ENCODE measurements around the gene RNU1-2. TPM values are rescaled to one million over a fixed set of nuclear protein-coding genes. Genes with fewer than 3 reads are reported as not detected.
"Not testable (repeated sequence)": the region's sequence is repeated elsewhere in the genome, so short reads cannot be mapped to it uniquely, and the experiment has no call there.

The RNU1-2 gene
- total RNA-seq, 1 donor from 2014 or later, result 2,156 TPM

DNA sequence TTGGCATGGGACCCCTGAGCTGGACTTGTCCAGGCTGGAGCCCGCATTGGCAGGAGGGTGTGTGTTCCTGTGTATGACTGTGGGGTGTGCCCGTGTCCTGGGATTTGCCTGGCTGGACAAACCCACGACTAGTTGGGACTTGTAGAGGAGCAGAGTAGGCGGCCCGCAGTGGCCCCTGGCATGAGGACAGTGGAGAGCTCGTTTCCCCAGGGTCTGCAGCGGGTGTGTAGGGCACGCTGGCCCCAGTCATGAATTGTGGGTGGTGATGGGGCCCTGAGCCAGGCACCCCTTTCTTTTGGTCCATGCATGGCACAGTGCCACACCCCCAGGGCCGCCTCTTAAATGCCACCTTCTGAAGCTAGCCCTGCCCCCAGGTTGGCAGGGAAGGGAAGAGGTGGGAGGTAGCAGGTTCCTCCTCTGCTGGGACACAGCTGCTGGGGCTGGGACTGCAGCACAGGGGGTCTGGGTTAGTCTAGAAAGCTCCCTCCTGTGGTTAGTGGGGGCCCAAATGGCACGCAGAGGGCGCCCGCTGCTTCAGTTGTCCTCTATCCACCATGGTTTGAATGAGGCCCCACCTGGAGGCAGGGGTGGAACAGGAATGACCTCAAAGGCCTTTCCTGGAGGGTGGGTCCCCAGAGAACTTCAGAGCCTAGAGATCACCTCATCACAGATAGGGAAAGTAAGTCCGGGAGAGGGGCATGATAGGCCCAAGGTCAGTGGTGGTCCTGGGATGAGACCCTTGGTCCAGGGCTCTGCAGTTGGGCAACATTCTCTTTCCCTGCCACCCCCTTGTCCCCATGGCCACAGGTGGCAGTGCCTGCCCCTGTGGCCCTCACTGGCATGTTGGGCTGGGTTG, 30.1 kb downstream of the RNU1-2 start:
- intact Hi-C loops (cut with micrococcal nuclease), result no loop called here

DNA sequence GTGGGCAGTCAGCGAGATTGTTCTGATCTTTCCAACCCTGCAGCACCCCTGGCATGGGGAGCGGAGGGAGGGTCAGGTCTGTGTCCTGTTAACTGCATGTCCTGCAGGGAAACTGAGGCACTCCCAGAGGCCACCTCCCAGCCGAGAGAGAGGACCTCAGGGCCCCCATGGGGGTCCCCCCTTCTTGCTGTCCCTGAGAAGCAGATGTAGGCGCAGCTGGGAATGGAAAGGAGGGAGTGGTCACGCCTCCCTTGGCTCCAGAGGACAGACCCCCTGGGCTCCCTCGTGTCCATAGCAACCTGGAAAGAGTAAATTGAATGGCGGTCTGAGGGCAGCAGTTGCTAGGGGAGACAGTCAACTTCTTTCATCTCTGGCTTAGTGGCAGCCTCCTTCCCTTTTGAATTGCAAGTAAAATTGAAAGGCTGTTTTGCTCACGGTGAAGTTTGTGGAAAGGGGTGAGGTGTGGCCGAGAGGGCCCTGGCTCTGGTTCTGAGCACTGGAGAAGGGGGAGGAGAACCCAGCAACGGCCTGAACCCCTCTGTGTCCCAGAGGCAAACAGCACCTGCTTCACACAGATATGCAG, 30.8 kb downstream of the RNU1-2 start:
- intact Hi-C loops (cut with micrococcal nuclease), result no loop called here

DNA sequence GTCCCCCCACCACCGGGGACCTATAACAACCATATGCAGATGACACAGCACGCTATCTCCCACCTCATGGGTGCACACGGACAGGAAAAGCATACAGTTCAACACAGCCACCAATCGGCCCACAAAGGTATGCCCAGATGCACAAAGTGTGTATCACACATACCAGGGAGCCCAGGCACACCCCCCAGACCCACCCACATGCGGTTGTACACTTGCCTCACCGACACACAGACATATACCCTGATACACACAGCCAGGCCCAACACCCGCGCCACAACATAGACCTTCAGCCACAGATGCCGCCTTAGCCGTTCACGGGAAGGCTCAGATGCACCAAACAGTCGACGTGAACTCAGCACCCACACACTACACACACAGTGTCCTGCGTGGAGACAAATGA, 31.5 kb downstream of the RNU1-2 start:
- intact Hi-C loops (cut with micrococcal nuclease), result no loop called here

DNA sequence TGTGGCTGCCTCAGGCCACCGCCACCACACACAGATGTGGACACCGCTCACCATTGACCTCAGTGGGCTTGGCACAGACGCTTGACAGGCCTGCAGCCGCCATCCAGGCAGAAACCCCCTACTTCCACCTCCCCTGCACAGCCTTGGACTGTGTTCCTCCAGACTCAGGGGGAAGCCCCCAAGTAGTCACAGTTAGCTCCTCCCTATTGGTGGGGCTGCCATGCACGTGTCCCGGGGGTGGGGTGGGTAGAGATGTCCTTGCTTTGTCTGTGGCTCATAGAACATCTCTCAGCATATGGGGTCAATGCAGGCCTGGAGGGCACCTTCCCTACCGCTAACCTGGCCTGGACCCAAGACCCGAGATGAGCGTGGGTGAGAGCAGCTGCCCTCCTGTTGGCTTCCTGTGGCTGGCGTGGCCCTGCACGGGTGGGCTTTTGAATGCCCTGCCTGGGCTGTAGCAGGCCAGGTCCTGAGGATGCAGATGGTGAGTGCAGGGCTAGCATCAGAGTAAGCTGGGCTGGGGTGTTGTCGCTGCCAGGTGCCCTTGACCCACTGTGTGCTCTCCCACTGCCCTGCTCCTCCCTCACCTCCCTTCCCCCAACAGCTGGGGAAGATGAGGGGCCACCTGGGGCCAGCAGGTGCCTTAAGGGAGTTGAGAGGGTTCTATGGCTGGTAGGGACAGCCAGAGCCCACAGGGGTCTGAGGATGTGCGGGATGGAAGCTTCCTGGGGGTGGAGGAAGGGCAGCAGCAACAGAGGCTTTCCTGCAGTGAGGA, 32.1 kb downstream of the RNU1-2 start:
- intact Hi-C loops (cut with micrococcal nuclease), result no loop called here

DNA sequence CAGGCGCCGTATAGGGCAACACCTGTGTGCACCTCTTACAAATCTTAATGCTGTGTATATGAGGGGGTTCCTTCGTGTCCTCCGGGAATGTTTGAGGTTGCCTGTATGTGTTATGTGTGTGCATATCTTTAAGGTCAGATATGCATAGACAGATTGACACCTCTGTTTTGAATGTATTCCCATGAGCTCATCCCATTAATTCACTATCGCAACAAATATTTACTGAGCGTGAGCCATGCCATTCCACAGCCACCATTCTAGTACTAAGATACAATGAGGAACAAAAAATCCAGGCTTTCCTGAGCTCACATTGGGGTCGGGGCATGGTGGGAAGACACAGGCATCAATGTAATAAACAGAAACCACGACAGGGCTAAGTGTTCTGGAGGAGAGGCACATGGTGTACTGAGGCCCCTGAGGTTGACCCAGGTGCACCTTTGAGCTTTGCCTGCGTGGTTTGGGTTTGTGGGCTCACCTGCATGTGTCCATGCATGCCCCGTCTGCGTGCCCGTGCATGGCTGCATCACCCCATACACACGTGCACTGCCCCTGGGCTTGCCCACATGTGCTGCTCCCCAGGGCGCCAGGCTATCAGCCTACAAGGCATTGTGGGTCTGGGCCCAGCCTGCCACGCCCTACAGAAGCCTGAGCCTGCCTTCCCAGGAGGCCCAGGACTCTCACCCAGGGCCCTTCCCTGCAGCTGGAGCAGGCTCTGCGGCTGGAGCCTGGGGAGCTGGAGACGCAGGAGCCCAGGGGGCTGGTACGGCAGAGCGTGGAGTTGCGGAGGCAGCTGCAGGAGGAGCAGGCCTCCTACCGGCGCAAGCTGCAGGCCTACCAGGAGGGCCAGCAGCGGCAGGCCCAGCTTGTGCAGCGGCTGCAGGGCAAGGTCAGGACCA, 33.6 kb downstream of the RNU1-2 start:
- intact Hi-C loops (cut with micrococcal nuclease), result not testable (repeated sequence)

DNA sequence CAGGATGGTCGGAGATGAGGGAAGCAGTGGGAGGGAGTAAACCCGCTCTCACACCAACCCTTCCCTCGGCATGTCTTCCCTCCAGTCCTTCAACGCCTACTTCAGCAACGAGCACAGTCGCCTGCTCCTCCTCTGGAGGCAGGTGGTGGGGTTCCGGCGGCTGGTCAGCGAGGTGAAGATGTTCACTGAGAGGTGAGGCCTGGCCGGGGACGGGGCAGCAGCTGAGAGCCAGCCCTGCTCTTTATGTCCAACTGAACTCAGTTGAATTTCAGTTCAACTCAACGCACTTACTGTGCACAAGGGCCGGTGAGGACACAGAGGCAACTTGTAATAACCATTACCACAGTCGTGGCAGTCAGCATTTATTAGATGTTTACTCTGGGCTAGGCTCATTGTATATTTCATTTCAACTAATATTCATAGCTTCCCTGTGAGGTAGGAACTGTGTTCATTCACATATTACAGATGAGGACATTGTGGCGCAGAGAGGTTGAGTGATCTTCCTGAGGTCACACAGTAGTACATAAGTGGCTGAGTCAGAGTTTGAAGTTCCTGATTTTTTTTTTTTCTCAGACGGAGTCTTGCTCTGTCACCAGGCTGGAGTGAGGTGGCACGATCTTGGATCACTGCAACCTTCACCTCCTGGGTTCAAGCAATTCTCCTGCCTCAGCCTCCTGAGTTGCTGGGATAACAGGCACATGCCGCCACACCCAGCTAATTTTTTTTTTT, 35.6 kb downstream of the RNU1-2 start:
- intact Hi-C loops (cut with micrococcal nuclease), result not testable (repeated sequence)

DNA sequence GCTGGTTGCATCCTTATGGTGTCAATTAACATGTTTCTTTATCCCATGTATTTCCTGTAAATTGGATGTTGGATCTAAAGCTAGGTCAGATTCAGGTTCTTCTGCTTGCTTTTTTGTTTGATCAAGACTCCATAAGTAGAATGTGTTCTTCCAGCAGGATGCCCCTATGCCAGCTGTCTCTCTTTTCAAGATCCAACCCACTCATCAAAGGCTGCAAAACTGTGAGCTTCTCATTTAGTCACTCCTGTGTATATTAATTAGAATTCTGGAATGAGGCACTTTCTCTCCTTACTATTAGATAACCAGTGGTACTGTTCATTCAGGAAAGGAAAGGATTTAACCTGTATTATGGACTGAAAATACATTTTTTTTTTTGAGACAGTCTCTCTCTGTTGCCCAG, 38.2 kb downstream of the RNU1-2 start:
- intact Hi-C loops (cut with micrococcal nuclease), result not testable (repeated sequence)

DNA sequence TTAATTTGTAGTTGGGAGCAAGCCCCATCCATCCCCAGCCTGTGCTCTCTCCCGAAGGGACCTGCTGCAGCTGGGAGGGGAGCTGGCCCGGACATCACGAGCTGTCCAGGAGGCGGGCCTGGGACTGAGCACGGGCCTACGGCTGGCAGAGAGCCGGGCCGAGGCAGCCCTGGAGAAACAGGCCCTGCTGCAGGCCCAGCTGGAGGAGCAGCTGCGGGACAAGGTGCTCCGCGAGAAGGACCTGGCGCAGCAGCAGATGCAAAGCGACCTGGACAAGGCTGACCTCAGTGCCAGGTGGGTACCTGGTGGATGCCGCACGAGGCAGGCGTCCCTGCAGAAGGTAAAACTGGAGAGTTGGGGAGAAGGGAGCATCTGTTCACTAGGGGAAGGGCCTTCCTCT, 40.8 kb downstream of the RNU1-2 start:
- intact Hi-C loops (cut with micrococcal nuclease), result not testable (repeated sequence)

DNA sequence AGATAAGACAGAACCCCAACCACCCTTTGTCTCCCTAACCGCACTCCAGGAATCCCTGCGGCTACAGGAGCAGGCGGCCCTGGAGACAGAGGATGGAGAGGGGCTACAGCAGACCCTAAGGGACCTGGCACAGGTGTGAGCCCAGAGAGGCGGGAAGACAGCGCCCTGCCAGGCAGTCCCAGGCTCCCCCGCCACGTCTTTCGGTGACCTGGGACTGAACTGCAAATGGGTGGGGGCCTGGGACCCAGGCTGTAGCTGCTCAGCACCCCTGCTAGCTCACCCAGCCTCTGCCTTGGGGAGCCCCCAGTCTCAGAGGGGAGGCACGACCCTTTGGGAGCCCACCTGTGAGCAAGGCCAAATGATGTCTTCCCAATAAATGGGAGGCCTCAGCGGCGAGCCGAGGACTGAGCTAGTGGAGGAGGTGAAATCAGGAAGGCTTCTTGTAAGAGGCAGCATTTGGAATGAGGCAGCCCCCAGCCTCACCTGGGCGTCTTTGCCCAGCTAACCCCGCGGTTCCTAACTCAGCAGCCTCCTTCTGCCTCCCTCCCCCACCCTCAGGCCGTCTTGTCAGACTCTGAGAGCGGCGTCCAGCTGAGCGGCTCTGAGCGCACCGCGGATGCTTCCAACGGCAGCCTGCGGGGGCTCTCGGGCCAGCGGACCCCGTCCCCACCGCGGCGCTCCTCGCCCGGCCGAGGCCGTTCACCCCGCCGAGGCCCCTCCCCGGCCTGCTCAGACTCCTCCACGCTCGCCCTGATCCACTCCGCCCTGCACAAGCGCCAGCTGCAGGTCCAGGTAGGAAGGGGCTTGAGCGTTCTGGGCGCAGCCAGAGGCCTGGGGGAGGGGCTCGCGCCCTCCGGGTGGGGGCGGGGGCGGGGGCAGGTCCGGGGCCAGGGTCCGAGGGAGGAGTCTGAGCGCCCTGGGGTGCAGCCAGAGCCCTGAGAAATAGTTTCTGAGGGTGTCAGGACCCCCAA, 42.9 kb downstream of the RNU1-2 start:
- intact Hi-C loops (cut with micrococcal nuclease), result no loop called here

DNA sequence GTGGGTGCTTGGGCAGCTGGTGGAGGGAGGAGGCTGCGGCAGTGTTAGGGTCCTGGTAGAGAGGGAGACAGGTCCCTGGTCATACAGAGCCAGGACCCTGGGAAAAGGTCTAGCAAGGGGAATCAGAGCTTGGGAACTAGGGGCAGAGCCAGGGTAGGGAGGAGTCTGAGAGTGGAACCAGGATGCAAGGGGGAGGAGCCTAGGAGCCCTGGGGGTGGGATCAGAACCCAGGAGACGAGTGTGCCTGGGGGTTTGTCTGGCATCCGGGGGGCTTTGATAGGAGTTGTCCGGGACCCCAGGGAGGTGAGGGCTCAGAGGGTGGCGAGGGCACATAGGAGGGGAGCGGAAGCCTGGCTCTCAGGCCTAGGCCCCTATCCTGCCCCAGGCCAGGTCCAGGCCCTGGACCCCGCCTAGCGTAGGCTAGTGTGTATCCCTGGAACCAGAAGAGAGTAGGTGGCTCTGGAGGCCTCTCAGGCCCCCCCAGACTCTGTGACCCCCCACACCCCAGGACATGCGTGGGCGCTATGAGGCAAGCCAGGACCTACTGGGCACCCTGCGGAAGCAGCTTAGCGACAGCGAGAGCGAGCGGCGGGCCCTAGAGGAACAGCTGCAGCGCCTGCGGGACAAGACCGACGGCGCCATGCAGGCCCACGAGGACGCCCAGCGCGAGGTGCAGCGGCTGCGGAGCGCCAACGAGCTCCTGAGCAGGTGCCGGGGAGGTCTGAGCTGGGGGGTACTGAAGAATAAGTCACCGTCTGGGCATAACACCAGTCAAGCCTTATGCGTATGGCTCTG, 43.8 kb downstream of the RNU1-2 start:
- intact Hi-C loops (cut with micrococcal nuclease), result not testable (repeated sequence)

DNA sequence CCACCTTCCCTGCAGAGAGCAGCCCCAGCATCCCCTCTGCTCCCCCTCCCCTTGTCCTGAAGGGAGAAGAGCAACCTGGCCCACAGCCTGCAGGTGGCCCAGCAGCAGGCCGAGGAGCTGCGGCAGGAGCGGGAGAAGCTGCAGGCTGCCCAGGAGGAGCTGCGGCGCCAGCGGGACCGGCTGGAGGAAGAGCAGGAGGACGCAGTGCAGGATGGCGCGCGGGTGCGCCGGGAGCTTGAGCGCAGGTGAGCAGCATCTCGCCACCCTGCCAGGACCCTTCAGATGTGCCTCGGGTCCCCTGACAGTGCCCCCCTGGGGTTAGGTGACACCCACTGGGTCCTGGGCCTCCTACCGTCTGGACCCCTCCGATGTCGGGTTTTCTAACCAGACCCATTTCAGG, 48.3 kb downstream of the RNU1-2 start:
- intact Hi-C loops (cut with micrococcal nuclease), result no loop called here

DNA sequence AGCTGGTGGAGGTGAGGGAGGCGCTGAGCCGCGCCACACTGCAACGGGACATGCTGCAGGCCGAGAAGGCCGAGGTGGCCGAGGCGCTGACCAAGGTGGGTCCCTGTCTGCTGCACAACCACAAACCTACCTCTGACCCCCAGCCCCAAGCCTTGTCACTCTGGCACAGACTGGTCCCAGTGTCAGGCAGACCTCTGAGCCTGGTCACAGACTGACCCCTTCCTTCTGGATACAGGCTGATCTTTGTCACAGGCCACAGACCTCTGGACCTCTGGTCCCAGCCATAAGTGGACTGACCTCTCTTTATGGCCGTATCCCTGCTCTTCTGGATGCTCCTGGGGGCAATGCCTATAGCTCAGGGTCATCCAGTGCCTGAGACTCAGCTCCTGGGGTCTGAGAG, 49.7 kb downstream of the RNU1-2 start:
- intact Hi-C loops (cut with micrococcal nuclease), result not testable (repeated sequence)

Other genes starting within 250 kb of the RNU1-2 start
- 2,156 and 2,251 TPM in 2 replicates for gene RNU1-3, start 229.0 kb upstream of the RNU1-2 start, total RNA-seq
- gene RNU1-4, start 155.5 kb upstream of the RNU1-2 start, total RNA-seq, result 2,156 and 2,251 TPM in 2 replicates
- 25.8 and 25.9 TPM in 2 replicates for gene CROCC, start 26.0 kb downstream of the RNU1-2 start, total RNA-seq
- not detected in 2 replicates for gene MFAP2, start 84.6 kb downstream of the RNU1-2 start, total RNA-seq
- gene ATP13A2, start 115.9 kb downstream of the RNU1-2 start, total RNA-seq, result 68.0 and 69.5 TPM in 2 replicates
- gene SDHB, start 158.1 kb downstream of the RNU1-2 start, total RNA-seq, result 89.4 and 95.0 TPM in 2 replicates
- not detected in 2 replicates for gene PADI2, start 223.5 kb downstream of the RNU1-2 start, total RNA-seq